HG02885 (cell line): ENCODE measurements around the gene RAB3B.
"Not testable (repeated sequence)": the region's sequence is repeated elsewhere in the genome, so short reads cannot be mapped to it uniquely, and the experiment has no call there.

ENCODE experiments used
- ATAC-seq: cut with Tn5 transposase; IDR thresholded peaks from one replicate; pipeline ENCODE4 v1.9.1; 2021; ENCODE audit warnings: mild to moderate bottlenecking; ENCODE audit not compliant: unreplicated experiment, poor library complexity

RAB3B gene, protein sequence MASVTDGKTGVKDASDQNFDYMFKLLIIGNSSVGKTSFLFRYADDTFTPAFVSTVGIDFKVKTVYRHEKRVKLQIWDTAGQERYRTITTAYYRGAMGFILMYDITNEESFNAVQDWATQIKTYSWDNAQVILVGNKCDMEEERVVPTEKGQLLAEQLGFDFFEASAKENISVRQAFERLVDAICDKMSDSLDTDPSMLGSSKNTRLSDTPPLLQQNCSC

GRCh38 chr1:51990478-51990965, at the start of gene RAB3B:
RAB3B (minus strand) TSS chr1:51990700; CDS start chr1:51977117, 13,583 bp downstream.
- ATAC-seq: peak; percentile 83

DNA sequence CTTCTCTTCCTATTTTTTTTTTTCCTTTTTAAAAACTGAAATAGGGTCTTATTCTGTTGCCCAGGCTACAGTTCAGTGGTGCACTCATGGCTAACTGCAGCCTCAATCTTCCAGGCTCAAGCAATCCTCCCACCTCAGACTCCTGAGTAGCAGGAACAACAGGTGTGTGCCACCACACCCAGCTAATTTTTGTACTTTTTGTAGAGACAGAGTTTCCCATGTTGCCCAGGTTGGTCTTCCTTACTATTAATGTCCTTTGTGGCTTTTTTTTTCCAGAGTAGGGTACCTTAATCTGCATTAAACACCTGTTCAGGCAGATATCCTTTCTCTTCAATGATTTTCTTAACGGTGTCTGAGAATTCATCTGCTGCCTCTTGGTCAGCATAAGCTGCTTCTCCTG, 47.4 kb upstream of the RAB3B start:
- no peak for ATAC-seq

- no peak for ATAC-seq
These were observed 46.9 kb upstream of the RAB3B start for GRCh38 chr1:52037402-52037814.

- ATAC-seq: no peak
These were observed 43.5 kb upstream of the RAB3B start for GRCh38 chr1:52034050-52034384.

- ATAC-seq: peak; percentile 91
These were observed 42.9 kb upstream of the RAB3B start, which contains the start of gene KTI12 for GRCh38 chr1:52033190-52034049. KTI12 (minus strand) TSS chr1:52033810; CDS start chr1:52033761, 49 bp downstream.

GRCh38 chr1:52032785-52033131, 42.3 kb upstream of the RAB3B start:
- ATAC-seq: no peak

- ATAC-seq: no peak
These were observed 41.8 kb upstream of the RAB3B start for GRCh38 chr1:52032124-52032784.

GRCh38 chr1:52028839-52029238, 38.3 kb upstream of the RAB3B start:
- ATAC-seq: not testable (repeated sequence)

DNA sequence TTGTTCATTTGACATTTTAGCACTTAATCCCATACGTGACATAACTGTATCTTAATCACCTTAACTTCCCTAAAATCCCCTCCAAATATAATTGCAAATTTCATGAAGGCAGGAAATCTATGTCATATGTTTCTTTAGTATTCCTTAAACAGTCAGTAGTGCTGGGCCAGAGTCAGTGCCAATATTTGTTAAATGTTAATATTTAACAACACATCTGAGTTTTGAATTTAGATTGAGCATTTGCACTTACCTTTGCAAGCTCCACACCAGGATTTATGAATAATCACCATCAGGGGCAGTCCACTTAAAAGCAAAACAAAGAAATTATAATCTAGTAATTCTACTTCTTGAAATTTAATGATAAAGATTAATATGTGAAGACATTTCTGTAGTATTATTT, 37.8 kb upstream of the RAB3B start:
- no peak for ATAC-seq

- no peak for ATAC-seq
These were observed 35.8 kb upstream of the RAB3B start for GRCh38 chr1:52026278-52026677.

DNA sequence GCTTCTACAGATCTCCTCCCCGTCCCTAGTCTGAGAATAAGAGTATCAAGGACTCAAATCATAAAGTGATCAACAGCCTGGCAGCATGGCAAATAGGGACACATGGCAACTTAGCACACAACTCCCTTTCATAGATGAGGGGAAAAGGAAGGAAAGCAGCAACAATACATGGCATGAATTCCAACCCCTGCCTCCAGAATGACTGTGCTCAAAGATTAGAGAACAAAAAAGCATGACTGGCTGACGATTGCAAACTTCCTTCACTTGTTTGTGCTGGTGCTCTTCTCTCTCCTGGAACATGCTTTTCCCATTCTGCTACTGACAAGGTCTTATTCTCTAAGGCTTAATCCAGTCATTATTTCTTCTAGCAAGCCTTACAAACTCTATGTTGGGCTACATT, 31.6 kb upstream of the RAB3B start:
- ATAC-seq: no peak

- no peak for ATAC-seq
These were observed 17.7 kb upstream of the RAB3B start for GRCh38 chr1:52008071-52008809.

- ATAC-seq: no peak
These were observed 16.9 kb upstream of the RAB3B start for GRCh38 chr1:52007215-52008002.

DNA sequence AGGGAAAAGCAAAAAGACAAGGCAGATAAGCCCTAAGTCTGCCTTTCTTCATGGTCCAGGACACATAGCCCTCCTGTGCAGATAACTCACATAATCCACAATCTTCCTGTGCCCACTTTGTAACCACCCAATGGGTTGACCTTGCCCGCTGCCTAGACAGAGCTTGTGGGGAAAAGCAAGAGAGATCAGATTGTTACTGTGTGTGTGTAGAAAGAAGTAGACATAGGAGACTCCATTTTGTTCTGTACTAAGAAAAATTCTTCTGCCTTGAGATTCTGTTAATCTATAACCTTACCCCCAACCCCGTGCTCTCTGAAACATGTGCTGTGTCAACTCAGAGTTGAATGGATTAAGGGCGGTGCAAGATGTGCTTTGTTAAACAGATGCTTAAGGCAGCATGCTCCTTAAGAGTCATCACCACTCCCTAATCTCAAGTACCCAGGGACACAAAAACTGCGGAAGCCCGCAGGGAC, 15.6 kb upstream of the RAB3B start:
- ATAC-seq: not testable (repeated sequence)

DNA sequence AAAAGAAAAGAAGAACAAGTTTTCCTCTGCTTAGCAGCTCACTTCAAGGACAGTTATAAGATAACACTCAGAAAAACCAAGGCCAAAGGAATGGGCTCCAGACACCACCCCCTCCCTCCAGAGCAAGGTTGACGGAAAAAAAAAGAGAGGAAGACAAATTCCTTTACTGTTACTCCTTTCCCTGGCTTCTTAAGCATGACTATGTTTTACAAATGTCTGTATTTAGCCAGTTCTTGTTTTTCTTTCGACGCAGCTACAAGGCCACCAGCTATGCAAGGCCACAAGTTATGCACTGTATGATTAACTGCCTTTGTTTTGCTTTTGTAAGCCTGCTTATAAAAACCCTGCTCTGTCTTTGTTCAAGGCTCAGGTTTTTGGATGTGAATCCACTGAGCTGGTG, 15.0 kb upstream of the RAB3B start:
- ATAC-seq: not testable (repeated sequence)

DNA sequence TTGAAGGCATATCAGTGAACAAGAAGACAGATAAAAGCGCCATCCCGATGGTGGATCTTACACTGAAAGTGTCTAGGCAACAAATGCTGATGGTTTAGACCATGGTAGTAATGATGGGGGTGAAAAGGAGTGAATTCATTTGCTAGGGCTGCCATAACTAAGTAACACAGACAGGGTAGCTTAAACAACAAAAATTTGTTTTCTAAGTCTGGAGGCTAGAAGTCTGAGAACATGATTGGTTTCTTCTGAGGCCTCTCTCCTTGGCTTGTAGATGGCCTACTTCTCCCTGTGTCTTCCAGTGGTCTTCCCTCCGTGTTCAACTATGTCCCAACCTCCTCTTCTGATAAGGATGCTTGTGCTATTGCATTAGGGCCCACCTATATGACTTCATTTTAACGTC, 13.4 kb upstream of the RAB3B start:
- ATAC-seq: no peak

DNA sequence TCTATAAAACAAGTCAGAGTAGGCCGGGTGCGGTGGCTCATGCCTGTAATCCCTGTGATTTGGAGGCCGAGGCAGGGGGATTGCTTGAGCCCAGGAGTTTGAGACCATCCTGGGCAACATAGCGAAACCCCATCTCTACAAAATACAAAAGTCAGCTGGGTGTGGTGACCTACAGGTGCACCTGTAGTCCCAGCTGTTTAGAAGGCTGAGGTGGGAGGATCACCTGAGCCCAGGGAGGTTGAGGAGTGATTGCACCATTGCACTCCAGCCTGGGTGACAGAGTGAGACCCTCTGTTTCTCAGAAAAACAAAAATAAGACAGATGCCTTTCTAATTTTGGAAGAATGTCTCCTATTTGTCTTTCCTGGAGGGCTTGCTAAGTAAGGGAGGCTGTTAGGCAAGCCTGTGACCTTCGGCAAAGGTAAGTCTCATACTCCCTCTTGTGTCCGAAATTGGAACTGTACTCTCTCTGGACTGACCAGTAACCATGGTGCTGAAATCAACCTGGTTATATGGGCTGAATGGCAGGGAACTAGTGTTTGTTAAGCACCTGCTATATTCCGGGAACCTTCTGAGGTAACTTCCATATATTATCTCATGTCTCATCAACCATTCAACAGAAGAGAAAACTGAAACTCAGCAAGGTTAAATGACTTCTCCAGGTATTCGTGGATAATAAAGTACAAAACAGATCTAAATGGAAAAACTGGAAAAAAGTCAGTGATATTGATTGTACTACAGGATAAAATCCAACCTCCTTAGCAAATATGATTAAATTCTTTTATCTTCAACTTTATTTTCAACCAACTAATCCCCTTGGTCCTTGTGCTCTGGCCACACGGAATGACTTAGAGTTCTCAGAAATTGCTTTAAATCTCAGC, 11.8 kb upstream of the RAB3B start:
- peak; percentile 80 for ATAC-seq

DNA sequence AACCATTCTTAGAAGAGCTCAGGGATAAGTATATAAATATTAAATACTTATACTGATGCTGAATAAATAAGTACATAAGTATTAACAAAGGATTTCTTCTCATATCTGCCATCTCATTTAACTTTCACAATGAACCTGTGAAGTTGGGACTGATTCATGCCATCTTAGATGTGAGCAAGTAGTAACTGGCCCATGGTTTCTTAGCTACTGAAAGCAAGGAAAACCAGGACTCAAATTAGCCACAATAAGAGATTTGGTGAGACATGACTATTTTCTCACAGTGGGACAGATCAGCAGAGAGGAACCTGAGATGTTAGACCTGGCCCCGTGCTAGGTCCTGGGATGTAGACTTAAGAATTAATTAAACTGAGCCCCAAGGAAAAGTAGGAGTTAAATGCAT, 8.2 kb upstream of the RAB3B start:
- no peak for ATAC-seq

- no peak for ATAC-seq
These were observed 7.5 kb upstream of the RAB3B start for GRCh38 chr1:51997974-51998382.
